Astrocyte (in vitro differentiated cells and primary cell): ENCODE measurements around the gene PACSIN1. TPM values are rescaled to one million over a fixed set of nuclear protein-coding genes. Genes with fewer than 3 reads are reported as not detected.

Experiments used
- DNase-seq: peaks from one replicate; pipeline ENCODE4 v3.0.0-alpha.2; 2010; ENCODE audit warnings: low read depth
- FAIRE-seq: peaks from 2 replicates; lab custom pipeline; 2011; peaks lifted over from hg19 to GRCh38; lab: Jason Lieb, UNC
- H2AFZ ChIP-seq: 2 replicates; pipeline ENCODE4 v1.6.0; 2012; ENCODE audit warnings: low read depth, low read length, inconsistent platforms
- H3K27ac ChIP-seq: 2 replicates; pipeline ENCODE4 v1.5.1; 2011; ENCODE audit warnings: low read depth, low read length, inconsistent platforms
- H3K27me3 ChIP-seq: 2 replicates; pipeline ENCODE4 v1.6.0; 2011; ENCODE audit warnings: low read length, inconsistent platforms; ENCODE audit not compliant: insufficient read depth
- H3K36me3 ChIP-seq: 2 replicates; pipeline ENCODE4 v1.5.1; 2011; ENCODE audit warnings: low read length, inconsistent platforms; ENCODE audit not compliant: insufficient read depth
- H3K4me1 ChIP-seq: 2 replicates; pipeline ENCODE4 v1.5.1; 2011; ENCODE audit warnings: low read length, inconsistent platforms; ENCODE audit not compliant: insufficient read depth
- H3K4me2 ChIP-seq: 2 replicates; pipeline ENCODE4 v1.6.0; 2012; ENCODE audit warnings: low read length, inconsistent platforms
- H3K4me3 ChIP-seq: 2 replicates; pipeline ENCODE4 v1.5.1; 2011; ENCODE audit warnings: low read depth, mild to moderate bottlenecking, low read length, inconsistent platforms; ENCODE audit not compliant: insufficient read depth
- H3K79me2 ChIP-seq: 2 replicates; pipeline ENCODE4 v1.6.0; 2012; ENCODE audit warnings: mild to moderate bottlenecking, low read length, inconsistent platforms; ENCODE audit not compliant: insufficient read depth
- H3K9ac ChIP-seq: 2 replicates; pipeline ENCODE4 v1.6.0; 2012; ENCODE audit warnings: mild to moderate bottlenecking, low read length, inconsistent platforms
- H3K9me3 ChIP-seq: 2 replicates; pipeline ENCODE4 v1.5.1; 2012; ENCODE audit warnings: low read depth, mild to moderate bottlenecking, low read length, inconsistent platforms; ENCODE audit not compliant: insufficient read depth
- H4K20me1 ChIP-seq: 2 replicates; pipeline ENCODE4 v1.6.0; 2012; ENCODE audit warnings: low read length, inconsistent platforms; ENCODE audit not compliant: insufficient read depth
- H3K27ac Mint-ChIP-seq: one replicate; pipeline ENCODE4 v1.8.0; 2021; ENCODE audit warnings: mild to moderate bottlenecking, mixed read lengths; ENCODE audit not compliant: unreplicated experiment
- H3K27me3 Mint-ChIP-seq: one replicate; pipeline ENCODE4 v1.8.0; 2021; ENCODE audit warnings: low read depth, mixed read lengths; ENCODE audit not compliant: unreplicated experiment
- H3K36me3 Mint-ChIP-seq: one replicate; pipeline ENCODE4 v1.8.0; 2021; ENCODE audit warnings: low read depth, mixed read lengths; ENCODE audit not compliant: unreplicated experiment
- H3K4me1 Mint-ChIP-seq: one replicate; pipeline ENCODE4 v1.8.0; 2021; ENCODE audit warnings: low read depth, mixed read lengths; ENCODE audit not compliant: unreplicated experiment
- H3K4me3 Mint-ChIP-seq: one replicate; pipeline ENCODE4 v1.8.0; 2021; ENCODE audit warnings: mild to moderate bottlenecking, moderate library complexity, mixed read lengths; ENCODE audit not compliant: unreplicated experiment
- H3K9me3 Mint-ChIP-seq: one replicate; pipeline ENCODE4 v1.8.0; 2021; ENCODE audit warnings: mild to moderate bottlenecking, mixed read lengths; ENCODE audit not compliant: unreplicated experiment
- CTCF ChIP-seq: IDR thresholded peaks from 2 replicates; pipeline ENCODE4 v1.5.1; 2011; ENCODE audit warnings: low read depth, mild to moderate bottlenecking, inconsistent platforms, low read length, moderate library complexity; ENCODE audit not compliant: insufficient read depth
- EZH2 ChIP-seq: IDR thresholded peaks from 2 replicates; pipeline ENCODE4 v1.6.1; 2012; ENCODE audit warnings: mild to moderate bottlenecking, low read length, inconsistent platforms; ENCODE audit not compliant: insufficient read depth
- total RNA-seq: library from RNA; stranded (reverse); gene quantifications from 2 replicates; pipeline ENCODE4 v1.2.1, GENCODE V29; 2021

The PACSIN1 gene
- total RNA-seq, 1 donor from 2014 or later, result 0.32 TPM

GRCh38 chr6:34578445-34579262 is 112.8 kb downstream of the PACSIN1 start:
- no peak overlapping the region for H3K4me2 ChIP-seq
- FAIRE-seq, result no peak
- Mint-ChIP-seq H3K27ac (no peak overlapping the region), H3K4me1 (no peaks in the 10 kb centered on the region), H3K4me3 (no peak overlapping the region), H3K27me3 (no peaks in the 10 kb centered on the region), H3K36me3 (peaks cover 4% of the 10 kb centered on the region), H3K9me3 (no peaks in the 10 kb centered on the region)
- no peak overlapping the region for H3K4me3 ChIP-seq
- H3K27ac ChIP-seq, result no peak overlapping the region
- no peak overlapping the region for H2AFZ ChIP-seq
- no peak for DNase-seq
- no peak for TF ChIP-seq EZH2
- TF ChIP-seq CTCF, result no peak
- no peaks in the 10 kb centered on the region for H3K4me1 ChIP-seq
- H3K9me3 ChIP-seq, result no peaks in the 10 kb centered on the region
- no peaks in the 10 kb centered on the region for H3K27me3 ChIP-seq
- no peak overlapping the region for H3K9ac ChIP-seq
- H3K36me3 ChIP-seq, result no peaks in the 10 kb centered on the region
- H3K79me2 ChIP-seq, result no peaks in the 10 kb centered on the region
- no peaks in the 10 kb centered on the region for H4K20me1 ChIP-seq

GRCh38 chr6:34580707-34581560 is 115.1 kb downstream of the PACSIN1 start:
- Mint-ChIP-seq H3K9me3 (no peaks in the 10 kb centered on the region), H3K27me3 (no peaks in the 10 kb centered on the region), H3K4me1 (peaks cover 9% of the 10 kb centered on the region), H3K36me3 (peaks cover 11% of the 10 kb centered on the region), H3K4me3 (no peak overlapping the region), H3K27ac (no peak overlapping the region)
- no peaks in the 10 kb centered on the region for H3K9me3 ChIP-seq
- H3K27ac ChIP-seq, result no peak overlapping the region
- no peaks in the 10 kb centered on the region for H3K4me1 ChIP-seq
- H3K9ac ChIP-seq, result no peak overlapping the region
- no peaks in the 10 kb centered on the region for H3K79me2 ChIP-seq
- FAIRE-seq (no peak), DNase-seq (no peak)
- H4K20me1 ChIP-seq, result peaks cover 16% of the 10 kb centered on the region
- H3K27me3 ChIP-seq, result no peaks in the 10 kb centered on the region
- no peaks in the 10 kb centered on the region for H3K36me3 ChIP-seq
- TF ChIP-seq CTCF, result no peak
- no peak for TF ChIP-seq EZH2
- no peak overlapping the region for H2AFZ ChIP-seq
- H3K4me2 ChIP-seq, result no peak overlapping the region
- H3K4me3 ChIP-seq, result no peak overlapping the region
